ENCODE results near the gene AOC2. TPM values are rescaled to one million over a fixed set of nuclear protein-coding genes. Genes with fewer than 3 reads are reported as not detected.

AOC2 gene
- total RNA-seq, 1 experiment from 2014 or later: 11.0 TPM

DNA sequence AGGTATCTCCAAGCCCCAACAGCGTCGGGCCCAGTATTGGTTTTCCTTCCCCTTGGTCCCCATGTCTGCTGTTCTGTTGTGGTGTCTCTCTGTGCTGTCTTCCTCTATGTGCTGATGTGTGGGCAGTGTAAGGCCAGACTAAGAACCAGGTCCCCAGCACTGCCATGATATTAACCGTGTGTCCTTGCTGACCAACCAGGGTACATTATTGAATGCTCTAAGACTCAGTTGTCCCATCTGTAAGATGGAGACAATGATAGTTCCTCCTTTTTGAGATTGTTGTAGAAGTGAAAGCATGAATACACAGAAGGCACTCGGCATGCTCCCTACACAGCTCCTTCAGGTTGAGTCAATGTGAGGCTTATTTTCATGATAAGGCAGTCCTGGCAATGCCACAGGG lies 27.3 kb downstream of the AOC2 start (continued):
- TF ChIP-seq EMX1 (CRISPR knock-in tag; IDR thresholded peaks at IDR 0.05): no peak
- TF ChIP-seq ELF4 (CRISPR knock-in tag; IDR thresholded peaks at IDR 0.05; ENCODE audit: low read depth): no peak
- no peak for TF ChIP-seq ZNF219 (CRISPR knock-in tag; IDR thresholded peaks at IDR 0.05; ENCODE audit: borderline replicate concordance)
- TF ChIP-seq NFYB (CRISPR knock-in tag; conservative IDR thresholded peaks at IDR 0.05; ENCODE audit: low read depth): no peak
- TF ChIP-seq ZNF317 (CRISPR knock-in tag; IDR thresholded peaks at IDR 0.05; ENCODE audit: borderline replicate concordance, low read depth): no peak
- TF ChIP-seq, protein P1, sequence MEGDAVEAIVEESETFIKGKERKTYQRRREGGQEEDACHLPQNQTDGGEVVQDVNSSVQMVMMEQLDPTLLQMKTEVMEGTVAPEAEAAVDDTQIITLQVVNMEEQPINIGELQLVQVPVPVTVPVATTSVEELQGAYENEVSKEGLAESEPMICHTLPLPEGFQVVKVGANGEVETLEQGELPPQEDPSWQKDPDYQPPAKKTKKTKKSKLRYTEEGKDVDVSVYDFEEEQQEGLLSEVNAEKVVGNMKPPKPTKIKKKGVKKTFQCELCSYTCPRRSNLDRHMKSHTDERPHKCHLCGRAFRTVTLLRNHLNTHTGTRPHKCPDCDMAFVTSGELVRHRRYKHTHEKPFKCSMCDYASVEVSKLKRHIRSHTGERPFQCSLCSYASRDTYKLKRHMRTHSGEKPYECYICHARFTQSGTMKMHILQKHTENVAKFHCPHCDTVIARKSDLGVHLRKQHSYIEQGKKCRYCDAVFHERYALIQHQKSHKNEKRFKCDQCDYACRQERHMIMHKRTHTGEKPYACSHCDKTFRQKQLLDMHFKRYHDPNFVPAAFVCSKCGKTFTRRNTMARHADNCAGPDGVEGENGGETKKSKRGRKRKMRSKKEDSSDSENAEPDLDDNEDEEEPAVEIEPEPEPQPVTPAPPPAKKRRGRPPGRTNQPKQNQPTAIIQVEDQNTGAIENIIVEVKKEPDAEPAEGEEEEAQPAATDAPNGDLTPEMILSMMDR (IDR thresholded peaks at IDR 0.05): no peak

DNA sequence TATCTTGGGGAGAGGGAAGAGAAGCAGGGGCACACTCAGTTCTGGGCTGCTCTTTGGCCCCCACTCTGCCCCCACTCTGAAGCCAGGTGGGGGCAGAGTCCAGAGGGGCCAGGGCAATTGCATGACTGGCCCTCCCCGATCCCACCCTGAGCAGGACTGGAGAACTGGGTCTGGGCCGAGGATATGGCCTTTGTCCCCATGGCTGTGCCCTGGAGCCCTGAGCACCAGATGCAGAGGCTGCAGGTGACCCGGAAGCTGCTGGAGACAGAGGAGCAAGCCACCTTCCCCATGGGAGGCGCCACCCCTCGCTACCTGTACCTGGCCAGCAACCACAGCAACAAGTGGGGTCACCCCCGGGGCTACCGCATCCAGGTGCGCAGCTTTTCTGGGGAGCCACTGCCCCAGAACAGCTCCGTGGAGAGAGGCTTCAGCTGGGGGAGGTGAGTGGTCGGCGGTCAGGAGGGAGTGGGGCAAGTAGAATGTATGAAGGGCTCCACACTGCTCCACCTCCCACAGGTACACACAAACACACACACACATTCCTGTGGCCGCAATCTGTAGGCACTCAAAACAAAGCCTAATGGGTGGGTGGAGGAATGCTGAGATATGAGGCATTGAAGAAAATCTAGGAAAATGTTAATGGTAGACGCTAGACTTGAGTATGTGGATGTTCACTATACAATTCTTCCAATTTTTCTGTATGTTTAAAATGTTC lies 28.0 kb downstream of the AOC2 start:
- DNase-seq (ENCODE audit: low spot score) (no peak), ATAC-seq (no peak)
- Mint-ChIP-seq H3K27me3 (ENCODE audit: low read depth) (peaks cover 18% of the 10 kb centered on the region), H3K27ac (no peak overlapping the region), H3K9me3 (peaks cover 27% of the 10 kb centered on the region), H3K4me1 (peaks cover 2% of the 10 kb centered on the region), H3K36me3 (peaks cover 12% of the 10 kb centered on the region), H3K4me3 (no peak overlapping the region)
- CTCF ChIA-PET: interaction anchor here (1.2 kb wide), 2 partner anchors 47 to 65 kb away, joined by 3 read pairs; no protein-coding TSS in a partner anchor
- POLR2A ChIA-PET: no interaction called here
- TF ChIP-seq, protein P2, sequence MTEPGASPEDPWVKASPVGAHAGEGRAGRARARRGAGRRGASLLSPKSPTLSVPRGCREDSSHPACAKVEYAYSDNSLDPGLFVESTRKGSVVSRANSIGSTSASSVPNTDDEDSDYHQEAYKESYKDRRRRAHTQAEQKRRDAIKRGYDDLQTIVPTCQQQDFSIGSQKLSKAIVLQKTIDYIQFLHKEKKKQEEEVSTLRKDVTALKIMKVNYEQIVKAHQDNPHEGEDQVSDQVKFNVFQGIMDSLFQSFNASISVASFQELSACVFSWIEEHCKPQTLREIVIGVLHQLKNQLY (CRISPR knock-in tag; IDR thresholded peaks at IDR 0.05): no peak
- TF ChIP-seq SOX15 (CRISPR knock-in tag; IDR thresholded peaks at IDR 0.05) (no peak), ZNF317 (CRISPR knock-in tag; IDR thresholded peaks at IDR 0.05; ENCODE audit: borderline replicate concordance, low read depth) (no peak), ZNF138 (CRISPR knock-in tag; conservative IDR thresholded peaks at IDR 0.05) (no peak), TEAD4 (CRISPR knock-in tag; IDR thresholded peaks at IDR 0.05) (no peak), NFE2L1 (CRISPR knock-in tag; IDR thresholded peaks at IDR 0.05) (no peak), ZNF232 (CRISPR knock-in tag; IDR thresholded peaks at IDR 0.05) (no peak), GRHL2 (CRISPR knock-in tag; IDR thresholded peaks at IDR 0.05; ENCODE audit: insufficient replicate concordance, severe bottlenecking) (no peak), NR3C1 (CRISPR knock-in tag; conservative IDR thresholded peaks at IDR 0.05; ENCODE audit: low read depth) (no peak), ZNF219 (CRISPR knock-in tag; IDR thresholded peaks at IDR 0.05; ENCODE audit: borderline replicate concordance) (no peak), SMAD4 (CRISPR knock-in tag; IDR thresholded peaks at IDR 0.05) (no peak)
- TF ChIP-seq, protein P3, sequence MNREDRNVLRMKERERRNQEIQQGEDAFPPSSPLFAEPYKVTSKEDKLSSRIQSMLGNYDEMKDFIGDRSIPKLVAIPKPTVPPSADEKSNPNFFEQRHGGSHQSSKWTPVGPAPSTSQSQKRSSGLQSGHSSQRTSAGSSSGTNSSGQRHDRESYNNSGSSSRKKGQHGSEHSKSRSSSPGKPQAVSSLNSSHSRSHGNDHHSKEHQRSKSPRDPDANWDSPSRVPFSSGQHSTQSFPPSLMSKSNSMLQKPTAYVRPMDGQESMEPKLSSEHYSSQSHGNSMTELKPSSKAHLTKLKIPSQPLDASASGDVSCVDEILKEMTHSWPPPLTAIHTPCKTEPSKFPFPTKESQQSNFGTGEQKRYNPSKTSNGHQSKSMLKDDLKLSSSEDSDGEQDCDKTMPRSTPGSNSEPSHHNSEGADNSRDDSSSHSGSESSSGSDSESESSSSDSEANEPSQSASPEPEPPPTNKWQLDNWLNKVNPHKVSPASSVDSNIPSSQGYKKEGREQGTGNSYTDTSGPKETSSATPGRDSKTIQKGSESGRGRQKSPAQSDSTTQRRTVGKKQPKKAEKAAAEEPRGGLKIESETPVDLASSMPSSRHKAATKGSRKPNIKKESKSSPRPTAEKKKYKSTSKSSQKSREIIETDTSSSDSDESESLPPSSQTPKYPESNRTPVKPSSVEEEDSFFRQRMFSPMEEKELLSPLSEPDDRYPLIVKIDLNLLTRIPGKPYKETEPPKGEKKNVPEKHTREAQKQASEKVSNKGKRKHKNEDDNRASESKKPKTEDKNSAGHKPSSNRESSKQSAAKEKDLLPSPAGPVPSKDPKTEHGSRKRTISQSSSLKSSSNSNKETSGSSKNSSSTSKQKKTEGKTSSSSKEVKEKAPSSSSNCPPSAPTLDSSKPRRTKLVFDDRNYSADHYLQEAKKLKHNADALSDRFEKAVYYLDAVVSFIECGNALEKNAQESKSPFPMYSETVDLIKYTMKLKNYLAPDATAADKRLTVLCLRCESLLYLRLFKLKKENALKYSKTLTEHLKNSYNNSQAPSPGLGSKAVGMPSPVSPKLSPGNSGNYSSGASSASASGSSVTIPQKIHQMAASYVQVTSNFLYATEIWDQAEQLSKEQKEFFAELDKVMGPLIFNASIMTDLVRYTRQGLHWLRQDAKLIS (CRISPR knock-in tag; IDR thresholded peaks at IDR 0.05; ENCODE audit: borderline replicate concordance): no peak
- TF ChIP-seq, protein P4, sequence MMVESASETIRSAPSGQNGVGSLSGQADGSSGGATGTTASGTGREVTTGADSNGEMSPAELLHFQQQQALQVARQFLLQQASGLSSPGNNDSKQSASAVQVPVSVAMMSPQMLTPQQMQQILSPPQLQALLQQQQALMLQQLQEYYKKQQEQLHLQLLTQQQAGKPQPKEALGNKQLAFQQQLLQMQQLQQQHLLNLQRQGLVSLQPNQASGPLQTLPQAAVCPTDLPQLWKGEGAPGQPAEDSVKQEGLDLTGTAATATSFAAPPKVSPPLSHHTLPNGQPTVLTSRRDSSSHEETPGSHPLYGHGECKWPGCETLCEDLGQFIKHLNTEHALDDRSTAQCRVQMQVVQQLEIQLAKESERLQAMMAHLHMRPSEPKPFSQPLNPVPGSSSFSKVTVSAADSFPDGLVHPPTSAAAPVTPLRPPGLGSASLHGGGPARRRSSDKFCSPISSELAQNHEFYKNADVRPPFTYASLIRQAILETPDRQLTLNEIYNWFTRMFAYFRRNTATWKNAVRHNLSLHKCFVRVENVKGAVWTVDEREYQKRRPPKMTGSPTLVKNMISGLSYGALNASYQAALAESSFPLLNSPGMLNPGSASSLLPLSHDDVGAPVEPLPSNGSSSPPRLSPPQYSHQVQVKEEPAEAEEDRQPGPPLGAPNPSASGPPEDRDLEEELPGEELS (CRISPR knock-in tag; IDR thresholded peaks at IDR 0.05): no peak
- TF ChIP-seq, protein P5, sequence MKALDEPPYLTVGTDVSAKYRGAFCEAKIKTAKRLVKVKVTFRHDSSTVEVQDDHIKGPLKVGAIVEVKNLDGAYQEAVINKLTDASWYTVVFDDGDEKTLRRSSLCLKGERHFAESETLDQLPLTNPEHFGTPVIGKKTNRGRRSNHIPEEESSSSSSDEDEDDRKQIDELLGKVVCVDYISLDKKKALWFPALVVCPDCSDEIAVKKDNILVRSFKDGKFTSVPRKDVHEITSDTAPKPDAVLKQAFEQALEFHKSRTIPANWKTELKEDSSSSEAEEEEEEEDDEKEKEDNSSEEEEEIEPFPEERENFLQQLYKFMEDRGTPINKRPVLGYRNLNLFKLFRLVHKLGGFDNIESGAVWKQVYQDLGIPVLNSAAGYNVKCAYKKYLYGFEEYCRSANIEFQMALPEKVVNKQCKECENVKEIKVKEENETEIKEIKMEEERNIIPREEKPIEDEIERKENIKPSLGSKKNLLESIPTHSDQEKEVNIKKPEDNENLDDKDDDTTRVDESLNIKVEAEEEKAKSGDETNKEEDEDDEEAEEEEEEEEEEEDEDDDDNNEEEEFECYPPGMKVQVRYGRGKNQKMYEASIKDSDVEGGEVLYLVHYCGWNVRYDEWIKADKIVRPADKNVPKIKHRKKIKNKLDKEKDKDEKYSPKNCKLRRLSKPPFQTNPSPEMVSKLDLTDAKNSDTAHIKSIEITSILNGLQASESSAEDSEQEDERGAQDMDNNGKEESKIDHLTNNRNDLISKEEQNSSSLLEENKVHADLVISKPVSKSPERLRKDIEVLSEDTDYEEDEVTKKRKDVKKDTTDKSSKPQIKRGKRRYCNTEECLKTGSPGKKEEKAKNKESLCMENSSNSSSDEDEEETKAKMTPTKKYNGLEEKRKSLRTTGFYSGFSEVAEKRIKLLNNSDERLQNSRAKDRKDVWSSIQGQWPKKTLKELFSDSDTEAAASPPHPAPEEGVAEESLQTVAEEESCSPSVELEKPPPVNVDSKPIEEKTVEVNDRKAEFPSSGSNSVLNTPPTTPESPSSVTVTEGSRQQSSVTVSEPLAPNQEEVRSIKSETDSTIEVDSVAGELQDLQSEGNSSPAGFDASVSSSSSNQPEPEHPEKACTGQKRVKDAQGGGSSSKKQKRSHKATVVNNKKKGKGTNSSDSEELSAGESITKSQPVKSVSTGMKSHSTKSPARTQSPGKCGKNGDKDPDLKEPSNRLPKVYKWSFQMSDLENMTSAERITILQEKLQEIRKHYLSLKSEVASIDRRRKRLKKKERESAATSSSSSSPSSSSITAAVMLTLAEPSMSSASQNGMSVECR (CRISPR knock-in tag; IDR thresholded peaks at IDR 0.05; ENCODE audit: borderline replicate concordance): no peak
- TF ChIP-seq, protein P6, sequence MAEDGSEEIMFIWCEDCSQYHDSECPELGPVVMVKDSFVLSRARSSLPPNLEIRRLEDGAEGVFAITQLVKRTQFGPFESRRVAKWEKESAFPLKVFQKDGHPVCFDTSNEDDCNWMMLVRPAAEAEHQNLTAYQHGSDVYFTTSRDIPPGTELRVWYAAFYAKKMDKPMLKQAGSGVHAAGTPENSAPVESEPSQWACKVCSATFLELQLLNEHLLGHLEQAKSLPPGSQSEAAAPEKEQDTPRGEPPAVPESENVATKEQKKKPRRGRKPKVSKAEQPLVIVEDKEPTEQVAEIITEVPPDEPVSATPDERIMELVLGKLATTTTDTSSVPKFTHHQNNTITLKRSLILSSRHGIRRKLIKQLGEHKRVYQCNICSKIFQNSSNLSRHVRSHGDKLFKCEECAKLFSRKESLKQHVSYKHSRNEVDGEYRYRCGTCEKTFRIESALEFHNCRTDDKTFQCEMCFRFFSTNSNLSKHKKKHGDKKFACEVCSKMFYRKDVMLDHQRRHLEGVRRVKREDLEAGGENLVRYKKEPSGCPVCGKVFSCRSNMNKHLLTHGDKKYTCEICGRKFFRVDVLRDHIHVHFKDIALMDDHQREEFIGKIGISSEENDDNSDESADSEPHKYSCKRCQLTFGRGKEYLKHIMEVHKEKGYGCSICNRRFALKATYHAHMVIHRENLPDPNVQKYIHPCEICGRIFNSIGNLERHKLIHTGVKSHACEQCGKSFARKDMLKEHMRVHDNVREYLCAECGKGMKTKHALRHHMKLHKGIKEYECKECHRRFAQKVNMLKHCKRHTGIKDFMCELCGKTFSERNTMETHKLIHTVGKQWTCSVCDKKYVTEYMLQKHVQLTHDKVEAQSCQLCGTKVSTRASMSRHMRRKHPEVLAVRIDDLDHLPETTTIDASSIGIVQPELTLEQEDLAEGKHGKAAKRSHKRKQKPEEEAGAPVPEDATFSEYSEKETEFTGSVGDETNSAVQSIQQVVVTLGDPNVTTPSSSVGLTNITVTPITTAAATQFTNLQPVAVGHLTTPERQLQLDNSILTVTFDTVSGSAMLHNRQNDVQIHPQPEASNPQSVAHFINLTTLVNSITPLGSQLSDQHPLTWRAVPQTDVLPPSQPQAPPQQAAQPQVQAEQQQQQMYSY (CRISPR knock-in tag; IDR thresholded peaks at IDR 0.05): no peak
